HG03520 (cell line): ENCODE measurements around the gene POLR2A.
"Not testable (repeated sequence)": the region's sequence is repeated elsewhere in the genome, so short reads cannot be mapped to it uniquely, and the experiment has no call there.

Experiments
- ATAC-seq: cut with Tn5 transposase; IDR thresholded peaks from one replicate; pipeline ENCODE4 v1.9.1; 2021; ENCODE audit warnings: mild to moderate bottlenecking, moderate library complexity; ENCODE audit not compliant: unreplicated experiment

POLR2A gene

DNA sequence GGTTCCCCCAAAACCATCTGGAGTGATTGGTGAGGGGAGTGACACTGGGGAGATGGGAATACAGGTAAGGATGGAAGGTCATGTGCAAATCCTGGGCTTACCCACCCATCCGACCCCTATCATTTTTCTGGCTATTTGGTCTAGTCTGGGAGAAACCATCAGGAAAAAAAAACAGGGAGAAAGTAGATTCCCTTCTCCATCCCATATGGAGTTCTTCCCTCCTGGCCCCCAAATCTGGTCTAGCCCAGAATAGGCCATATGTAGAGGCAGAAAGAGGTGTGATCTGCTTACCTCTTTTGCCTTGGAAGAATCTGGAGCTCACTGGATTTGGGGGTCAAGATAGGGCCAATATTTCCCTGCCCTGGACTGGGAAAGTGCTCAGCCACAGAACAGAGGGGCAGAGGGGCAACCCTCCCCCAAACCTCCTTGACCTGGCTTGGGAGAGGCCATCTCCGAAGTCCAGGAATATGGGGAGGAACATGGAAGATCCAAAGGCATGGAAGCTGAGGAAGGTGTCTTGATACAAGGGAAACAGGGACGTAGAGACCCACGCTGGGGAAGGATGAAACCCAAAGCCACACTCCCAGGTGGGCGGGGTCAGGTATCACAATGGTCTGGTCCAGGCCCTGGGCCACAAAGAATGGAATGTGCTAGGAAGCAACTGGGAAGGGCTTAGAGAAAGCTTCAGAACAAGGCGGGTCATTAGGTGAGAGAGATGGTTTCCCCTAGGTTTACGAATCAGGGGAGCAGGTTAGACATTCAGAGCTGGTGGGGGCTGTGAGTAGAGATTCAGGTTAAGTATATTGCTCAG is 23.1 kb upstream of the POLR2A start:
- no peak for ATAC-seq

- ATAC-seq = no peak
Observed at GRCh38 chr17:7462474-7463371, 21.4 kb upstream of the POLR2A start.

GRCh38 chr17:7463372-7463846 is 20.8 kb upstream of the POLR2A start:
- ATAC-seq = no peak

- ATAC-seq = no peak
Observed at GRCh38 chr17:7464081-7464480, 20.1 kb upstream of the POLR2A start.

- ATAC-seq = no peak
Observed at GRCh38 chr17:7465597-7466275, 18.4 kb upstream of the POLR2A start.

DNA sequence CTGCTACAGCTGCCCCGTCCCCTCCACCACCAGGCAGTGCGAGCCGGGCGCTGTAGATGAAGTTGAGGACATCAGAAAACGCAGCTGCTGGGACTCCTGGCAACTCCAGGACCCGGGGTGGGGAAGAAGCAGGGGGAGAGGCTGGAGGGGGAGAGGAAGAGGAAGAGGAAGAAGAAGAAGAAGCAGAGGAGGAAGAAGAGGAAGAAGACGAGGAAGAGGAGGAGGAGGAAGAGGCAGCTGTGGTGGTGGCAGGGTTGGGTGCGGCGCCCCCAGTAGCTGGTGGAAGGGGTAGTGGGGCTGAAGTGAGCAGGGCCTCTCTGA is 17.9 kb upstream of the POLR2A start:
- ATAC-seq = no peak

DNA sequence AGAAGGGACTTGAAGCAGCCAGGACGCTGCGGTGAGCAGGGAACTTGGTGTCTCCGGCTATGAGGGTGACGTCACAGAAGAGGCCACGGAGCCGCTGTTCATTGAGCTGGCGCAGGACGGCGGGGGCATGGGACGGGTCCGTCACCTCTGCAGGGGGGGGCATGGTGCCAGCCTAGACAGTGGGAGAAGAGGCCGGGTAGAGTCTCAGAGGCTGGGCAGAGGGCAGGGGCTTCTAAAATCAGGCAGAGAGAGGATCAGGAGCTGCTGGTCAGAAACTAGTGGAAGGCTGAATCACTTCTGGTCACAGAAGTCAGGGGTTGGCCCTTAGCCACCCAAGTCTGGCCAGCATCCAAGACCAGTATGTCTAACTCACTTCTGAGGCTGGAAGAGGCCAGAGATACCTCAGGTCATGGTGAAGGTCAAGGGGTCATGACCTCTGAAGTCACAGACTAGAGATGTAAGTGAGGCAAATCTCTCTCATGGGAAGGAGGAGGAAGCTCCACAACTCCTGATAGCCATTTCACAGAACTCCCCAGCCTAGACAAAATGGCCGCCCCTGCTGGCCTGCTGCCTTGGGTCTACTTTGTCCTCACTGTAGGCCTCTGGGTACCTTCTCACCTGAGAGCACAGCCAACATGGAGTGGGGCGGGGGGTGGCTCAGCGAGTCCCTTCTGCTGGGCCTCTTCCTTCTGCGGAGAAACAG is 17.4 kb upstream of the POLR2A start:
- no peak for ATAC-seq

GRCh38 chr17:7467498-7467897 is 16.7 kb upstream of the POLR2A start:
- no peak for ATAC-seq

GRCh38 chr17:7468290-7468689 is 15.9 kb upstream of the POLR2A start:
- ATAC-seq = no peak

DNA sequence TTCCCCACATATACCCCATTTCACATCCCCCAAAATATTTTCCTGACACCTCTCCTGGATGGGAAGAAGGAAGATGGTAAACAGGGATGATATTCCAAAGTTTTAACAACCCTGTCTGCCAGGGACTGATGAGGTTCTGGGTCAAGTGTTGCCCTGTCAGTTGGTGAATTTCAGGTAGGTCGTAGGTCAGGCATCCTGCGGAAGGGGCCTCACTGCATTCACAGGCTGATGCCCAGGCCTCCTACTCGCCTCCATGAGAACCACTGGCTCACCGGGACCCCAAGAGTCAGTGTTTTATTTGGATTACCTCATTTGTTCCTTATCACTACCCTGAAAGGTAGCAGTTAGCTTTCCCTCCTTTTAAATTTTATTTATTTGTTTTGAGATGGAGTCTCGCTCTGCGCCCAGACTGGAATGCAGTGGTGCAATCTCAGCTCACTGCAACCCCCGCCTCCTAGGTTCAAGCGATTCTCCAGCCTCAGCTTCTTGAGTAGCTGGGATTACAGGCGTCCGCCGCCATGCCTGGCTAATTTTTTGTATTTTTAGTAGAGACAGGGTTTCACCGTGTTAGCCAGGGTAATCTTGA is 15.3 kb upstream of the POLR2A start:
- ATAC-seq = no peak

DNA sequence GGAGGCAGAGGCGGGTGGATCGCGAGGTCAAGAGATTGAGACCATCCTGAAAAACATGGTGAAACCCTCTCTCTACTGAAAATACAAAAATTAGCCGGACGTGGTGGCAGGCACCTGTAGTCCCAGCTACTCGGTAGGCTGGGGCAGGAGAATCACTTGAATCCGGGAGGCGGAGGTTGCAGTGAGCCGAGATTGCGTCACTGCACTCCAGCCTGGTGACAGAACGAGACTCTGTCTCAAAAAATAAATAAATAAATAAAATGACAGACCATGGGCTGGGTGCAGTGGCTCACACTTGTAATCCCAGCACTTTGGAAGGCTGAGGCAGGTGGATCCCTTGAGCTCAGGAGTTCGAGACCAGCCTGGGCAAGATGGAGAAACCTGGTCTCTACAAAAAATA is 14.3 kb upstream of the POLR2A start:
- ATAC-seq = not testable (repeated sequence)

DNA sequence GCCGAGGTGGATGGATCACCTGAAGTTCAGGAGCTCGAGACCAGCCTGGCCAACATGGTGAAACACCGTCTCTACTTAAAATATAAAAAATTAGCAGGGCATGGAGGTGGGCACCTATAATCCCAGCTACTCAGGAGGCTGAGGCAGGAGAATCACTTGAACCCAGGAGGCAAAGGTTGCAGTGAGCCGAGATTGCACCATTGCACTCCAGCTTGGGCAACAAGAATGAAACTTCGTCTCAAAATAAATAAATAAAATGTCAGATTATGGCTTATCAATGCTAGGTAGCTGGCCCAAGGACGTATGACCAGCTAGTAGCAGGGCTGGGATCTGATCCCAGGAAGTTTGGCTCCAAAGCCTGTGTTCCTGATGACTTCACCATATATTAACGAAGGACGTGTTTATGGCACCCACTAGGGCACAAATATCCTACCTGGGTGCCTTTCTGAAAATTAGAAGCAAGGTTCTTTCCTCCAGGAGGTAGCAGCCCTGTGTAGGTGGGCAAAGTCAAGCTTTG is 13.7 kb upstream of the POLR2A start:
- ATAC-seq = not testable (repeated sequence)

- ATAC-seq = no peak
Observed at GRCh38 chr17:7471729-7472128, 12.4 kb upstream of the POLR2A start.

DNA sequence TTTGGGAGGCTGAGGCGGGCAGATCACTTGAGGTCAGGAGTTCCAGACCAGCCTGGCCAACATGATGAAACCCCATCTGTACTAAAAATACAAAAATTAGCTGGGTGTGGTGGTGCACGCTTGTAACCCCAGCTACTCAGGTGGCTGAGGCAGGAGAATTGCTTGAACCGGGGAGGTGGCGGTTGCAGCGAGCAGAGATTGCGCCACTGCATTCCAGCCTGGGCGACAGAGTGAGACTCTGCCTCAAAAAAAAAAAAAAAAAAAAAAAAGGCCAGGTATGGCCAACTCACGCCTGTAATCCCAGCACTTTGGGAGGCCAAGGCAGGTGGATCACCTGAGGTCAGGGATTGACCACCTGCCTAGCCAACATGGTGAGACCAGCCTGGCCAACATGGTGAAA is 9.4 kb upstream of the POLR2A start:
- ATAC-seq = not testable (repeated sequence)

DNA sequence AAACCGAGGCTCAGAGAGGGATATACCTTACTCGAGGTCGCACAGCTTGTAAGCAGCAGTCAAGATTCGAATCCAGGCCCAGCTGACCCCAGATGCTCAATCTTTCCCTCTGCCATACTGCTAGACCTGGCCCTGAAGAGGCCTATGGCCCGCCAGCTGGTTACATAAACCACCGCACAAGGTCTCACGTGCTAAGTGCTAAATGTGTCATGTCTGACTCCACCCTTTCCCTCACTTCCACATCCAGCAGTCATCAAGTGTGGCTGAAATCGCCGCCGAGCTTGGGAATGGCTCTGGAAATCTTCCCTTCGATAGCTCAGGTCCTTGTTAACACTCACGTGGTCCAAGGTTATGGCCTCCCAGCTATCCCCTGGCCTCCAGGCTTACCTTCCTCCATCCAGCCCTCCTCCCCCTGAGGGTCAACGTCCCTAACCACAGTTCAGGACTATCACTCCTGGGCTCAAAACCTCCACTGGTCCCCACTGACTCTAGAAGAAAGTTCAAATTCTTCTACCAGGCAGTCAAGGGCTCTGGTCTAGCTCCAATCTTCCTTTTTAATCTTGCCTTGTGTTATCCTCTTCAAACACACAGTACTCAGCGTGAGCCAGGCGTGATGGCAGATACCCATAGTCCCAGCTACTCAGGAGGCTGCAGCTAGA is 8.3 kb upstream of the POLR2A start:
- no peak for ATAC-seq

GRCh38 chr17:7476494-7476893 is 7.7 kb upstream of the POLR2A start:
- ATAC-seq = no peak

DNA sequence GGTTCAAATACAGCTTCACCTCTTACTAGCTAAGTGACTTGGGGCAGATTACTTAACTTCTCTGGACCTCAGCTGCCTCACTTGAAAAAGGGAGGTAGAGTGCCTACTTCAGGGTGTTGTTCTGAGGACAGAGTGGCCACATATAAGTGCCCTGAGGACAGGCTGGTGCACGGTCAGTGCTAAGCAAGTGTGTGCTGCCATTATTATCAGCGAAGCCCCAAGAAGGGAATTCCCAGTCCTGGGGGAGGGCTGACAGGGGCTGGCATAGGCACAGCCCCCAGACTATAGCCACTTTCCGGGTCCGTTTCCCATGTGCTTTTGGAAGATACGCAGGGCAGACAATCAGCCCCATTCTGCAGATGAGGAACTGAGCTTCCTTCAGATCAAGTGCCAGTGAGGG is 7.2 kb upstream of the POLR2A start:
- no peak for ATAC-seq

DNA sequence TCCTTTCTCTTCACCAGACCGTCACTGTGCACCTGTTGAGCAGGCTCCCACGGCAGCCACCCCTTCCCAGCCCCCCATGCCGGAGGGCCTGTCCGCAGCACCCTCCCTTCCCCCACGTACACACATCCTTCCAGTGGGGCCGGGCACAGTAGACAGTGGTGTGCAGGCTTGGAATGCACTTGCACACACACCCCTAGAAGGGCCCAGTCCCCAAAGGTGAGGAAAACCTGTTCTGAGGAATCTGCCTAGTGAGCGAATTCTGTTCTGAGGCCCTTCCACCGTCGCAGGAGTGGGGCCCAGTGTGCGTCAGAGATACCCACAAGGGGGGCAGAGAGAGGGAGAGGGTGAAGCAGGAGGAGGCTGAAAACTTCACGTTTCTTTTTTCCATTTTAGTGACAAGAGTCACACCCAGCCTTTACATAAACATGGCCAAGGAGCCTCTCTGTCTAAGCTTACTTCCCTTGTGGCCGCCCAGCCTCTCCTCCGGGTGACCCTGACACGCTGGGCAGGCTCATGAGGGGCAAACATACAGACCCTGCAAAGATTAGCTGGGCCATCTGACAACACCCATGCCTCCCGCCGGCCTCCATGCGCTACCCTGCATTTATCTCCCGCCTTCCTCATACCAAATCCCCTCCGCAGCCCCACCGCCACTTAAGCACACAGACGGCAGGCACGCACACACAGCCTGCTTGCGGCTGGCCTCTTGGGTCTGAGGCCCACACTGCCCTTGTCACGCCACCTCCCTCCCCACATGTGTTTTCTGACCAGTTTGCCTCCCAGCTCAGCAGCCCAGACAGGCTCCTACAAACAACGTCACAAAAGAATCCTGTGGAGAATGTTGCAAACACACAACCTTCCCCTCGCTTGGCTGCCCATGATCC is 6.5 kb upstream of the POLR2A start:
- no peak for ATAC-seq
